Keratinocyte (primary cell): ENCODE data around the gene C5. TPM values are rescaled to one million over a fixed set of nuclear protein-coding genes. Genes with fewer than 3 reads are reported as not detected.

ENCODE experiments used
- DNase-seq: peaks from one replicate; pipeline ENCODE4 v3.0.0-alpha.2; 2011; ENCODE audit warnings: low read depth, missing footprints, low spot score
- FAIRE-seq: peaks from 2 replicates; lab custom pipeline; 2011; peaks lifted over from hg19 to GRCh38; lab: Jason Lieb, UNC
- H2AFZ ChIP-seq: 2 replicates; pipeline ENCODE4 v1.6.0; 2012; ENCODE audit warnings: low read length, control low read depth, inconsistent platforms; ENCODE audit not compliant: control insufficient read depth
- H3K27ac ChIP-seq: 2 replicates; pipeline ENCODE4 v1.5.1; 2011; ENCODE audit warnings: low read length; ENCODE audit not compliant: control insufficient read depth, insufficient read depth
- H3K27me3 ChIP-seq: 3 replicates; pipeline ENCODE4 v1.6.0; 2011; ENCODE audit warnings: low read length; ENCODE audit not compliant: control insufficient read depth, insufficient read depth; ENCODE audit errors: extremely low read depth
- H3K36me3 ChIP-seq, 2 experiments: 2 replicates in 1 of 2; 3 replicates in 1 of 2; pipeline ENCODE4 v1.5.1; 2011; ENCODE audit warnings: low read length in 2 of 2, mild to moderate bottlenecking in 1 of 2; ENCODE audit not compliant: control insufficient read depth in 2 of 2, insufficient read depth in 2 of 2; ENCODE audit errors: extremely low read depth in 1 of 2
- H3K4me1 ChIP-seq: 3 replicates; pipeline ENCODE4 v1.5.1; 2011; ENCODE audit warnings: low read length; ENCODE audit not compliant: control insufficient read depth, insufficient read depth; ENCODE audit errors: extremely low read depth
- H3K4me2 ChIP-seq: 3 replicates; pipeline ENCODE4 v1.6.0; 2011; ENCODE audit warnings: low read depth, low read length; ENCODE audit not compliant: control insufficient read depth, insufficient read depth; ENCODE audit errors: extremely low read depth
- H3K4me3 ChIP-seq, 3 experiments: fragments of 200-600 bp in 1 of 3; sonication (generic) in 1 of 3; 2 replicates in 2 of 3; 3 replicates in 1 of 3; pipeline ENCODE4 v1.5.1; 2011 to 2016; ENCODE audit warnings: low read length in 3 of 3, mild to moderate bottlenecking in 3 of 3, control low read depth in 2 of 3, inconsistent platforms in 1 of 3, low read depth in 1 of 3, mixed read lengths in 1 of 3, mixed run types in 1 of 3, moderate library complexity in 1 of 3; ENCODE audit not compliant: control insufficient read depth in 2 of 3, insufficient read depth in 2 of 3; ENCODE audit errors: extremely low read depth in 1 of 3
- H3K79me2 ChIP-seq: 2 replicates; pipeline ENCODE4 v1.6.0; 2012; ENCODE audit warnings: low read length; ENCODE audit not compliant: control insufficient read depth, insufficient read depth
- H3K9ac ChIP-seq: 3 replicates; pipeline ENCODE4 v1.6.0; 2011; ENCODE audit warnings: low read length; ENCODE audit not compliant: control insufficient read depth, insufficient read depth; ENCODE audit errors: extremely low read depth
- H3K9me1 ChIP-seq: 3 replicates; pipeline ENCODE4 v1.6.0; 2011; ENCODE audit warnings: low read length; ENCODE audit not compliant: control insufficient read depth, insufficient read depth; ENCODE audit errors: extremely low read depth
- H3K9me3 ChIP-seq: 2 replicates; pipeline ENCODE4 v1.5.1; 2012; ENCODE audit warnings: low read depth, low read length; ENCODE audit not compliant: control insufficient read depth
- H4K20me1 ChIP-seq: 3 replicates; pipeline ENCODE4 v1.6.0; 2011; ENCODE audit warnings: low read length; ENCODE audit not compliant: control insufficient read depth, insufficient read depth; ENCODE audit errors: extremely low read depth
- CTCF ChIP-seq, 3 experiments: IDR thresholded peaks in 1 of 3; conservative IDR thresholded peaks in 1 of 3; optimal IDR thresholded peaks in 1 of 3; 2 replicates in 2 of 3; 3 replicates in 1 of 3; pipeline versions ENCODE3 to v1.5.1; 2011; ENCODE audit warnings: low read length in 3 of 3, mild to moderate bottlenecking in 3 of 3, moderate library complexity in 2 of 3, control low read depth in 1 of 3, inconsistent platforms in 1 of 3; ENCODE audit not compliant: insufficient read depth in 2 of 3; ENCODE audit errors: extremely low read depth in 1 of 3
- EZH2 ChIP-seq: IDR thresholded peaks from one replicate; pipeline ENCODE4 v1.6.1; 2012; ENCODE audit warnings: inconsistent platforms, mild to moderate bottlenecking, low read length, moderate library complexity
- dilution Hi-C: fragments of 300-500 bp; cut with MboI; formaldehyde crosslinking; loops from one replicate; pipeline ENCODE4 v1.7.0; 2020; ENCODE audit warnings: low sequenced_read_pairs; ENCODE audit not compliant: extremely low pct_ligation_motif_present
- polyA plus RNA-seq, 5 experiments: library from polyadenylated mRNA; depleted of rRNA in 3 of 5; stranded (reverse) in 3 of 5; stranded (forward) in 1 of 5; unstranded in 1 of 5; fragments of >200 nt; gene quantifications; 1 replicate in 1 of 5; 2 replicates in 3 of 5; 3 replicates in 1 of 5; pipeline versions ENCODE4 v1.2.1 to v1.2.3, GENCODE V29; 2011 to 2012; ENCODE audit warnings: missing spikeins in 2 of 5, low read depth in 1 of 5, low replicate concordance in 1 of 5

The C5 gene
- polyA plus RNA-seq, 1 donor (not counting 4 experiments of a cell fraction or from before 2014, with no cell fraction given) = 0.76 TPM

GRCh38 chr9:120940573-120940972, 109.5 kb downstream of the C5 start:
- Histone ChIP-seq H3K4me1 (peaks cover 47% of the 10 kb centered on the region), H3K4me2 (peak overlapping the region; percentile 46), H3K4me3 (no peak overlapping the region), H3K79me2 (no peaks in the 10 kb centered on the region), H3K27me3 (no peaks in the 10 kb centered on the region), H3K9ac (no peak overlapping the region), H4K20me1 (no peaks in the 10 kb centered on the region), H3K36me3 (no peaks in the 10 kb centered on the region), H3K9me3 (no peaks in the 10 kb centered on the region), H3K9me1 (no peaks in the 10 kb centered on the region), H2AFZ (no peak overlapping the region), H3K27ac (no peak overlapping the region)
- TF ChIP-seq CTCF (optimal IDR thresholded peaks at IDR 0.05 in 1 of 3, IDR thresholded peaks at IDR 0.05 in 1 of 3, conservative IDR thresholded peaks at IDR 0.05 in 1 of 3; ENCODE audit: extremely low read depth in 1 of 3, insufficient read depth in 2 of 3, low read length in 3 of 3) (no peak), EZH2 (no peak)
- no peak for FAIRE-seq
- DNase-seq = no peak
- dilution Hi-C loops = no loop called here

GRCh38 chr9:120938851-120939250, 111.2 kb downstream of the C5 start:
- H3K9me1 ChIP-seq = no peaks in the 10 kb centered on the region
- TF ChIP-seq EZH2 (no peak), CTCF (optimal IDR thresholded peaks at IDR 0.05 in 1 of 3, IDR thresholded peaks at IDR 0.05 in 1 of 3, conservative IDR thresholded peaks at IDR 0.05 in 1 of 3; ENCODE audit: extremely low read depth in 1 of 3, insufficient read depth in 2 of 3, low read length in 3 of 3) (no peak)
- no peaks in the 10 kb centered on the region for H3K79me2 ChIP-seq
- peaks cover 46% of the 10 kb centered on the region for H3K4me1 ChIP-seq
- H3K9ac ChIP-seq = no peak overlapping the region
- dilution Hi-C loops = no loop called here
- H3K27me3 ChIP-seq = no peaks in the 10 kb centered on the region
- no peak overlapping the region for H3K4me3 ChIP-seq
- H4K20me1 ChIP-seq = no peaks in the 10 kb centered on the region
- DNase-seq (no peak), FAIRE-seq (no peak)
- H3K36me3 ChIP-seq = no peaks in the 10 kb centered on the region
- H3K4me2 ChIP-seq = no peak overlapping the region
- no peaks in the 10 kb centered on the region for H3K9me3 ChIP-seq
- no peak overlapping the region for H3K27ac ChIP-seq
- H2AFZ ChIP-seq = no peak overlapping the region
